ENCODE data around the gene PODXL2.

The PODXL2 gene

GRCh38 chr3:127650236-127650635 lies 21.3 kb downstream of the PODXL2 start:
- TF ChIP-seq GATA3 (IDR thresholded peaks at IDR 0.05; ENCODE audit: low read depth, low read length) (no peak), GATA2 (IDR thresholded peaks at IDR 0.05; ENCODE audit: low read depth, low read length) (no peak)

DNA sequence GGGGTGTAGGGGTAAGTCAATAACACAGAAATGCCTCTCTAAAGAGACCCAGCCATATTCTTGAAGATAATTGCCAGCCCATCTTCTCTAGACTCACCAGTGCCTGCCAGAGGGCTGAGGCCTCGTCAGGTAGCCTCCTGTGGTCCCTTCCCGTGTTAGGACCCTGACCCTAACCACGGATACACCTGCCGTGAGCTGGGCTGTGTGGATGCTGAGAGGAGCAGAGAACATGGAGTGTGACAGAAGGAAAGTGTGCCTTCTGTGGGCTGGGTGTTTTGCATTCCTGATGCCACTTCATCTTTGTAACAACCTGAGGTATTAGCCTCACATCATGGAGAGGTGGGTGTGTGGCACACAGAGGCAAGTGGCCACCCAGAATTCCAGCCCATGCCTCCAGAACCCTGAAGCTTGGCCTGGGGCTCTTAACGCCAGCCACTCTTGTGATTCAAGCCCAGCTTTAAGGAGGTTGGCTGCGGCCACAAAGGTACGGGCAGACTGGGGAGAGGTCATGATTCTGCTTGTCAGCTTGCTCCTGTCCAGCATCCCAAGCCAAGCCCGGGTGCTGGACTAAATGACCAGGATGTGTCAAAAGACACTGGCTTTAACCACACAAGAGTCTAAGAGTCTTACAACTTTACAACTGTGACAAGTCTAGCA lies 22.7 kb downstream of the PODXL2 start:
- TF ChIP-seq GATA3 (IDR thresholded peaks at IDR 0.05; ENCODE audit: low read depth, low read length) (no peak), GATA2 (IDR thresholded peaks at IDR 0.05; ENCODE audit: low read depth, low read length) (no peak)

DNA sequence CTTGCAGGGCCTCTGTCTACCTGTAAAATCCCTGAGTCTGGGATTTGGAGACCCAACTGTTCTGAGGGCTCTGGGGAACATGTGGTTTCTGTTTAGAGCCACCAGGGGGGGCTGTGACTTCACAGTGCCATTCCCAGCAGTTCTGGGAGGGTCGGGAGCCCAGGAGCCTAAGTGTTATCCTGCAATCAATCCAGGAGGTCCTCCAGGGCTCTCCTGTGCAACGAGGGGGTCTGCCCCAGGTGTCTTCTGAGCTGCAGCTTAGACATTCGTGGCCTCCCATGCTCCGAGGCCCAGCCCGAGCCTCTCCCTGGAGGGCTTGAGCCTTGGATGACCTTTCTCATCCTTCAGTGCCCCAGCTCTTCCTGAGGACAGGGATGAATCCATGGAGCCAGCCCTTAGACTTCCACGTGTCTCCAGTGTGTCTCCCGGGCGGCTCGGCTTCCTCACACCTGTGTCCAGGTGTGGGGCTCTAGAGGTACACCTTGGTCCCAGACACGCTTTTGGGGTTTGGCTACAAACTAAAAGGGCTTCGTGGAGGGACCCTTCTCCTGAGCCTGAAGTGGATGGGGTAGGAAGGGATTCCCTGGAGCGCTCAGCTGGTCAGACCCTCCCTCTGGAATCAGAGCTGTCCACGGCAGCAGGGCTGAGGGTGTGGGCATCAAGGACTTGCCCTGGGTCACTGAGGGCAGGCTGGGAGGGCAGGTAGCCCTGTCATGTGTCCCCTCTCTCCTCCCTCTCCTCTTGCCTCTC lies 23.4 kb downstream of the PODXL2 start:
- TF ChIP-seq GATA2 (IDR thresholded peaks at IDR 0.05; ENCODE audit: low read depth, low read length) (no peak), GATA3 (IDR thresholded peaks at IDR 0.05; ENCODE audit: low read depth, low read length) (no peak)

- no peak for TF ChIP-seq GATA3 (IDR thresholded peaks at IDR 0.05; ENCODE audit: low read depth, low read length)
- TF ChIP-seq GATA2 (IDR thresholded peaks at IDR 0.05; ENCODE audit: low read depth, low read length), result no peak
These were observed 25.4 kb downstream of the PODXL2 start for GRCh38 chr3:127654374-127654773.

- no peak for TF ChIP-seq GATA3 (IDR thresholded peaks at IDR 0.05; ENCODE audit: low read depth, low read length)
- no peak for TF ChIP-seq GATA2 (IDR thresholded peaks at IDR 0.05; ENCODE audit: low read depth, low read length)
These were observed 26.7 kb downstream of the PODXL2 start for GRCh38 chr3:127655641-127656040.

GRCh38 chr3:127656906-127657305 lies 27.9 kb downstream of the PODXL2 start:
- TF ChIP-seq GATA2 (IDR thresholded peaks at IDR 0.05; ENCODE audit: low read depth, low read length) (no peak), GATA3 (IDR thresholded peaks at IDR 0.05; ENCODE audit: low read depth, low read length) (no peak)

GRCh38 chr3:127658234-127658633 lies 29.2 kb downstream of the PODXL2 start:
- TF ChIP-seq GATA3 (IDR thresholded peaks at IDR 0.05; ENCODE audit: low read depth, low read length), result no peak
- no peak for TF ChIP-seq GATA2 (IDR thresholded peaks at IDR 0.05; ENCODE audit: low read depth, low read length)

DNA sequence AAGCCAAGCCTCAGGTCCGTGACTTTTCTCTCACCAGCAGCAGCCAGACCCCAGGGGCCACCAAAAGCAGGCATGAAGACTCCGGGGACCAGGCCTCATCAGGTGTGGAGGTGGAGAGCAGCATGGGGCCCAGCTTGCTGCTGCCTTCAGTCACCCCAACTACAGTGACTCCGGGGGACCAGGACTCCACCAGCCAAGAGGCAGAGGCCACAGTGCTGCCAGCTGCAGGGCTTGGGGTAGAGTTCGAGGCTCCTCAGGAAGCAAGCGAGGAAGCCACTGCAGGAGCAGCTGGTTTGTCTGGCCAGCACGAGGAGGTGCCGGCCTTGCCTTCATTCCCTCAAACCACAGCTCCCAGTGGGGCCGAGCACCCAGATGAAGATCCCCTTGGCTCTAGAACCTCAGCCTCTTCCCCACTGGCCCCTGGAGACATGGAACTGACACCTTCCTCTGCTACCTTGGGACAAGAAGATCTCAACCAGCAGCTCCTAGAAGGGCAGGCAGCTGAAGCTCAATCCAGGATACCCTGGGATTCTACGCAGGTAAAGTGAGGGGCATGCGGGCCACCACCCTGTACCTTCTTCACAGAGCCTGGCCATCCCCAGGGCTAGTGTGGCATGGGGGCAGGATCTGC lies 31.8 kb downstream of the PODXL2 start:
- TF ChIP-seq GATA2 (IDR thresholded peaks at IDR 0.05; ENCODE audit: low read depth, low read length), result no peak
- no peak for TF ChIP-seq GATA3 (IDR thresholded peaks at IDR 0.05; ENCODE audit: low read depth, low read length)

DNA sequence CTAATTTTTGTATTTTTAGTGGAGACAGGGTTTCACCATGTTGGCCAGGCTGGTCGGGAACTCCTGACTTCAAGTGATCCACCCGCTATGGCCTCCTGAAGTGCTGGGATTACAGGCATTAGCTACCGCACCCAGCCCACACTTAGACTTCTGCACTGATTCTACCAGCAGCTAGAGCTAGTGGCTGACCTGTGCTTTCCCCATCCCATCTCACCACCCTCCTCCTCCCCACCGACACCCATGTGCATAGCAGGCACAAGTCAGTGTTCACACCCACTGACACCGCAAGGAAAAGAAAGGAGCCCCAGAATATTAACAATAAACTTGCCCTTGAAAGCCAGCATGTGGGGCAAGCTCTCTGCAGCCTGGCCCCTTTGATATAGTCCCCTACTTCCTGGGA lies 32.6 kb downstream of the PODXL2 start:
- TF ChIP-seq GATA3 (IDR thresholded peaks at IDR 0.05; ENCODE audit: low read depth, low read length) (no peak), GATA2 (IDR thresholded peaks at IDR 0.05; ENCODE audit: low read depth, low read length) (no peak)

DNA sequence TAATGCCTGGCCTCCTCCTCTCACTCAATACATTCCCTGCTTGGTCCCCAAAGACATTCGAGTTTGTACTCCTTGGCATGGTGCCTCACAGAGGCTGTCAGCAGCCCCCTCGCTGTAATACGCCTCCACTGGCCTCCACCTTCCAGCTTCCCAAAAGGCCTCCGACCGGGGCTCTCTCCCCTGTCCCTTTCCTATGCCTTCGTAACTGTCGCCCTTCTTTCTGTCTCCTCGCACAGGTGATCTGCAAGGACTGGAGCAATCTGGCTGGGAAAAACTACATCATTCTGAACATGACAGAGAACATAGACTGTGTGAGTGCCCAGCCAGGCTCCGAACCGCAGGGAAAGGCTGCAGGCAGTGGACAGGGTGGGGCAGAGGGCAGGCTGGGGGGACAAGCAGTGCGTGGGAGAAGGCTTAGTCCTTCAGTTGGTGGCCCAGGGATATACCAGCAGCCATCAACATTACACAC lies 33.0 kb downstream of the PODXL2 start:
- TF ChIP-seq GATA2 (IDR thresholded peaks at IDR 0.05; ENCODE audit: low read depth, low read length) (no peak), GATA3 (IDR thresholded peaks at IDR 0.05; ENCODE audit: low read depth, low read length) (no peak)

- TF ChIP-seq GATA3 (IDR thresholded peaks at IDR 0.05; ENCODE audit: low read depth, low read length), result no peak
- no peak for TF ChIP-seq GATA2 (IDR thresholded peaks at IDR 0.05; ENCODE audit: low read depth, low read length)
These were observed 34.2 kb downstream of the PODXL2 start for GRCh38 chr3:127663151-127663550.

GRCh38 chr3:127665165-127665564 lies 36.2 kb downstream of the PODXL2 start:
- no peak for TF ChIP-seq GATA2 (IDR thresholded peaks at IDR 0.05; ENCODE audit: low read depth, low read length)
- no peak for TF ChIP-seq GATA3 (IDR thresholded peaks at IDR 0.05; ENCODE audit: low read depth, low read length)

GRCh38 chr3:127665586-127665985 lies 36.6 kb downstream of the PODXL2 start:
- TF ChIP-seq GATA2 (IDR thresholded peaks at IDR 0.05; ENCODE audit: low read depth, low read length) (no peak), GATA3 (IDR thresholded peaks at IDR 0.05; ENCODE audit: low read depth, low read length) (no peak)

- TF ChIP-seq GATA2 (IDR thresholded peaks at IDR 0.05; ENCODE audit: low read depth, low read length) (no peak), GATA3 (IDR thresholded peaks at IDR 0.05; ENCODE audit: low read depth, low read length) (no peak)
These were observed 37.7 kb downstream of the PODXL2 start for GRCh38 chr3:127666676-127667075.

Data from SH-SY5Y (cell line).